Upper lobe of left lung (tissue), 4 donors: ENCODE data around the gene CSNK1G2.

Source experiments
- POLR2AphosphoS5 ChIP-seq, 2 donors: sonication (generic); formaldehyde crosslinking; IDR thresholded peaks; one replicate each; pipeline ENCODE4 v1.5.1; 2017; ENCODE audit warnings: antibody characterized with exemption in 2 of 2
- TF ChIP-seq, protein P1 (sequence below), 6 experiments: fragments of 450-650 bp in 4 of 6; fragments of 200-600 bp in 2 of 6; sonication (generic) in 2 of 6; IDR thresholded peaks; one replicate each; pipeline ENCODE4 v1.5.1; 2016 to 2019; ENCODE audit warnings: antibody characterized with exemption in 6 of 6

DNA sequence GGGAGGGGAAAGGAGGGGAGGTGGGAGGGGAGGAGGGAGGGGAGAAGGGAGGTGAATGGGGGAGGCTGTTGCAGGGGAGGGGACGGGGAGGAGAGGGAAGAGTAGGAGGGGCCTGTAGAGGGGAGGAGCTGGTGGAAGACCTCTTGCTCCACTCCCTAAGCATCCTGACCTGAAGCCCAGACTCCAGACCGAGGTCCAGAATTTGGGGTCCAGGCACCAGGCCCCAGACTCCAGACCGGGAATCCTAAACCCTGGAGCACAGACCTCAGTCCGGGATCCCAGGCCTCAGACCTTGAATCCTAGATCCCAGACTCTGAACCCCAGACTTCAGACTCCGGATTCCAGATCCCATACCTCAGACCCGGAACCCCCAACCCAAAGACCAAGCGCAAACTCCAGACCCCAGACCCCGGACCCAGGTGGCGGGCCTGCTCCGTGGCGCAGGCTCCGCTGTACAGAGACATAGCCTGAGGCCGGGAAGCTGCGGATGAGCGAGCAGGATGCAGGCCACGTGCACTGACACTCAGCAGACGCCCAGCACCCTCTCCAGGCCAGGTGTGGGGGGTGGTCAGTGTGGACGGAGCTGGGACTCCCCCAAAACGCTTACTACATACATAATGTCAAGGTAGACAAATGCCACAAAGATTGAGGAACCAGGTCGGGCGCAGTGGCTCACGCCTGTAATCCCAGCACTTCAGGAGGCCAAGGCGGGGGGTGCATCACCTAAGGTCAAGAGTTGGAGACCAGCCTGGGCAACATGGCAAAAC, 75.3 kb downstream of the CSNK1G2 start:
- TF ChIP-seq, protein P1, sequence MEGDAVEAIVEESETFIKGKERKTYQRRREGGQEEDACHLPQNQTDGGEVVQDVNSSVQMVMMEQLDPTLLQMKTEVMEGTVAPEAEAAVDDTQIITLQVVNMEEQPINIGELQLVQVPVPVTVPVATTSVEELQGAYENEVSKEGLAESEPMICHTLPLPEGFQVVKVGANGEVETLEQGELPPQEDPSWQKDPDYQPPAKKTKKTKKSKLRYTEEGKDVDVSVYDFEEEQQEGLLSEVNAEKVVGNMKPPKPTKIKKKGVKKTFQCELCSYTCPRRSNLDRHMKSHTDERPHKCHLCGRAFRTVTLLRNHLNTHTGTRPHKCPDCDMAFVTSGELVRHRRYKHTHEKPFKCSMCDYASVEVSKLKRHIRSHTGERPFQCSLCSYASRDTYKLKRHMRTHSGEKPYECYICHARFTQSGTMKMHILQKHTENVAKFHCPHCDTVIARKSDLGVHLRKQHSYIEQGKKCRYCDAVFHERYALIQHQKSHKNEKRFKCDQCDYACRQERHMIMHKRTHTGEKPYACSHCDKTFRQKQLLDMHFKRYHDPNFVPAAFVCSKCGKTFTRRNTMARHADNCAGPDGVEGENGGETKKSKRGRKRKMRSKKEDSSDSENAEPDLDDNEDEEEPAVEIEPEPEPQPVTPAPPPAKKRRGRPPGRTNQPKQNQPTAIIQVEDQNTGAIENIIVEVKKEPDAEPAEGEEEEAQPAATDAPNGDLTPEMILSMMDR (IDR thresholded peaks at IDR 0.05) = no peak
- TF ChIP-seq POLR2AphosphoS5 (IDR thresholded peaks at IDR 0.05) = no peak
